Hindlimb muscle (tissue), 1 donor: Measurements from ENCODE around the gene USP7. TPM values are rescaled to one million over a fixed set of nuclear protein-coding genes. Genes with fewer than 3 reads are reported as not detected.
"Not testable (repeated sequence)": the region's sequence is repeated elsewhere in the genome, so short reads cannot be mapped to it uniquely, and the experiment has no call there.

ENCODE experiments used
- DNase-seq: peaks from one replicate; pipeline ENCODE4 v3.0.0-alpha.2; 2013
- polyA plus RNA-seq: library from polyadenylated mRNA; unstranded; fragments of 120-200 nt; gene quantifications from one replicate; pipeline ENCODE4 v1.2.1, GENCODE V29; 2013; ENCODE audit not compliant: insufficient read length

Gene USP7
- polyA plus RNA-seq, 1 donor: 69.8 TPM

GRCh38 chr16:8874388-8874787, 89.3 kb downstream of the USP7 start:
- DNase-seq: peak; percentile 59

- not testable (repeated sequence) for DNase-seq
Measured at GRCh38 chr16:8873866-8874195, 89.9 kb downstream of the USP7 start.

- DNase-seq: no peak
Measured at GRCh38 chr16:8872967-8873865, 90.5 kb downstream of the USP7 start.

- DNase-seq: no peak
Measured at GRCh38 chr16:8872071-8872470, 91.6 kb downstream of the USP7 start.

- not testable (repeated sequence) for DNase-seq
Measured at GRCh38 chr16:8869988-8870241, 93.8 kb downstream of the USP7 start.

- no peak for DNase-seq
Measured at GRCh38 chr16:8869212-8869987, 94.3 kb downstream of the USP7 start.

GRCh38 chr16:8868416-8869211, 95.1 kb downstream of the USP7 start, which contains the start of gene CARHSP1:
Gene CARHSP1, minus strand, starts transcription at chr16:8869006. Its CDS starts 9,678 bp downstream, at chr16:8859328.
- peak; percentile 86 for DNase-seq

- no peak for DNase-seq
Measured at GRCh38 chr16:8867932-8868415, 95.7 kb downstream of the USP7 start.

GRCh38 chr16:8867216-8867931, 96.3 kb downstream of the USP7 start:
- DNase-seq: no peak

- no peak for DNase-seq
Measured at GRCh38 chr16:8866884-8867215, 96.9 kb downstream of the USP7 start.

- peak; percentile 74 for DNase-seq
Measured at GRCh38 chr16:8866118-8866883, 97.4 kb downstream of the USP7 start.

GRCh38 chr16:8865145-8865882, 98.4 kb downstream of the USP7 start:
- DNase-seq: no peak

- DNase-seq: no peak
Measured at GRCh38 chr16:8864480-8865110, 99.1 kb downstream of the USP7 start.

- no peak for DNase-seq
Measured at GRCh38 chr16:8863594-8864424, 99.9 kb downstream of the USP7 start.

- no peak for DNase-seq
Measured at GRCh38 chr16:8862309-8863130, 101.2 kb downstream of the USP7 start.

GRCh38 chr16:8861563-8862308, 102.0 kb downstream of the USP7 start:
- no peak for DNase-seq
